Peyer's patch (tissue), 4 donors: ENCODE measurements around the gene PIP4K2B.
"Not testable (repeated sequence)": the region's sequence is repeated elsewhere in the genome, so short reads cannot be mapped to it uniquely, and the experiment has no call there.

Experiments used
- POLR2A ChIP-seq, 2 donors: fragments of 450-650 bp; IDR thresholded peaks; one replicate each; pipeline ENCODE4 v1.5.1; 2017; ENCODE audit warnings: antibody characterized with exemption in 2 of 2, mild to moderate bottlenecking in 2 of 2, moderate library complexity in 2 of 2
- TF ChIP-seq, protein P1 (sequence below), 6 experiments: fragments of 450-650 bp in 4 of 6; fragments of 200-600 bp in 2 of 6; sonication (generic) in 1 of 6; IDR thresholded peaks; one replicate each; pipeline ENCODE4 v1.5.1; 2017 to 2019; ENCODE audit warnings: antibody characterized with exemption in 6 of 6, mild to moderate bottlenecking in 3 of 6, moderate library complexity in 1 of 6

DNA sequence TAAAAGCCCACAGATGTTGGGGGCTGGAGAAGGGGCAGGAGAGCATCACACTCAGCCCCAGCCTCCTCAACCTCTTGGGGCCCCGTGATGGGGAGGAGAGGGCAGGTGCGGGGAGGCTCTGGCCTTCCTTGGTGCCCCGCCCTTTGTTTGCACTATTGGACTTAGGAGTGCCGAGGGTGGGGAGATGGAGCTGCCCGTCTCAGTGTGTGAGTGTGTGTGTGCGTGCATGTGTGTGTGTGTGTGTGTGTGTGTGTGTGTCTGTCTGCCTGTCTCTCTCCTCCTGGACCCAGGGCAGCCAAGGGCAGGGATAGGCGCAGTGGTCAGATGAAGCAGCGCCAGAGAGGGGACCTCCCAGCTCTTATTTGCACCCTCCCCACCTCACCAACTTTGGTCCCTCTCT, 73.2 kb downstream of the PIP4K2B start:
- TF ChIP-seq, protein P1, sequence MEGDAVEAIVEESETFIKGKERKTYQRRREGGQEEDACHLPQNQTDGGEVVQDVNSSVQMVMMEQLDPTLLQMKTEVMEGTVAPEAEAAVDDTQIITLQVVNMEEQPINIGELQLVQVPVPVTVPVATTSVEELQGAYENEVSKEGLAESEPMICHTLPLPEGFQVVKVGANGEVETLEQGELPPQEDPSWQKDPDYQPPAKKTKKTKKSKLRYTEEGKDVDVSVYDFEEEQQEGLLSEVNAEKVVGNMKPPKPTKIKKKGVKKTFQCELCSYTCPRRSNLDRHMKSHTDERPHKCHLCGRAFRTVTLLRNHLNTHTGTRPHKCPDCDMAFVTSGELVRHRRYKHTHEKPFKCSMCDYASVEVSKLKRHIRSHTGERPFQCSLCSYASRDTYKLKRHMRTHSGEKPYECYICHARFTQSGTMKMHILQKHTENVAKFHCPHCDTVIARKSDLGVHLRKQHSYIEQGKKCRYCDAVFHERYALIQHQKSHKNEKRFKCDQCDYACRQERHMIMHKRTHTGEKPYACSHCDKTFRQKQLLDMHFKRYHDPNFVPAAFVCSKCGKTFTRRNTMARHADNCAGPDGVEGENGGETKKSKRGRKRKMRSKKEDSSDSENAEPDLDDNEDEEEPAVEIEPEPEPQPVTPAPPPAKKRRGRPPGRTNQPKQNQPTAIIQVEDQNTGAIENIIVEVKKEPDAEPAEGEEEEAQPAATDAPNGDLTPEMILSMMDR (IDR thresholded peaks at IDR 0.05) = not testable (repeated sequence)
- TF ChIP-seq POLR2A (IDR thresholded peaks at IDR 0.05) = not testable (repeated sequence)
